ENCODE data around the gene FPGS.
"Not testable (repeated sequence)": the region's sequence is repeated elsewhere in the genome, so short reads cannot be mapped to it uniquely, and the experiment has no call there.

FPGS gene

DNA sequence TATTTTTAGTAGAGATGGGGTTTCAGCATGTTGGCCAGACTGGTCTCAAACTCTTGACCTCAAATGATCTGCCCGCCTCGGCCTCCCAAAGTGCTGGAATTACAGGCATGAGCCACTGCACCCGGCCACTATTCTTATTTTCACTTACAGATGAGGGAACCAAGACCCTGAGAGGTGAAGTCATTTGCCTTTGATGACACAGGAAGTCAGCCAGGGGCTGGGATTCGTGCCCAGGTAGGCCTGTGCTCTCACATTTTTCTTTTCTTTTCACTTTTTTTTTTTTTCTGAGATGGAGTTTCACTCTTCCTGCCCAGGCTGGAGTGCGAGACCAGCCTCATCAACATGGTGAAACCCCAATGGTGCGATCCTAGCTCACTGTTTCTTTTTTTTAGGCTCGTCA is 29.6 kb downstream of the FPGS start:
- no peak overlapping the region for H3K4me3 ChIP-seq (ENCODE audit: low read depth, low read length)
- TF ChIP-seq, protein P1, sequence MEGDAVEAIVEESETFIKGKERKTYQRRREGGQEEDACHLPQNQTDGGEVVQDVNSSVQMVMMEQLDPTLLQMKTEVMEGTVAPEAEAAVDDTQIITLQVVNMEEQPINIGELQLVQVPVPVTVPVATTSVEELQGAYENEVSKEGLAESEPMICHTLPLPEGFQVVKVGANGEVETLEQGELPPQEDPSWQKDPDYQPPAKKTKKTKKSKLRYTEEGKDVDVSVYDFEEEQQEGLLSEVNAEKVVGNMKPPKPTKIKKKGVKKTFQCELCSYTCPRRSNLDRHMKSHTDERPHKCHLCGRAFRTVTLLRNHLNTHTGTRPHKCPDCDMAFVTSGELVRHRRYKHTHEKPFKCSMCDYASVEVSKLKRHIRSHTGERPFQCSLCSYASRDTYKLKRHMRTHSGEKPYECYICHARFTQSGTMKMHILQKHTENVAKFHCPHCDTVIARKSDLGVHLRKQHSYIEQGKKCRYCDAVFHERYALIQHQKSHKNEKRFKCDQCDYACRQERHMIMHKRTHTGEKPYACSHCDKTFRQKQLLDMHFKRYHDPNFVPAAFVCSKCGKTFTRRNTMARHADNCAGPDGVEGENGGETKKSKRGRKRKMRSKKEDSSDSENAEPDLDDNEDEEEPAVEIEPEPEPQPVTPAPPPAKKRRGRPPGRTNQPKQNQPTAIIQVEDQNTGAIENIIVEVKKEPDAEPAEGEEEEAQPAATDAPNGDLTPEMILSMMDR (IDR thresholded peaks at IDR 0.05; ENCODE audit: borderline replicate concordance, insufficient read depth, low read depth, low read length): no peak

DNA sequence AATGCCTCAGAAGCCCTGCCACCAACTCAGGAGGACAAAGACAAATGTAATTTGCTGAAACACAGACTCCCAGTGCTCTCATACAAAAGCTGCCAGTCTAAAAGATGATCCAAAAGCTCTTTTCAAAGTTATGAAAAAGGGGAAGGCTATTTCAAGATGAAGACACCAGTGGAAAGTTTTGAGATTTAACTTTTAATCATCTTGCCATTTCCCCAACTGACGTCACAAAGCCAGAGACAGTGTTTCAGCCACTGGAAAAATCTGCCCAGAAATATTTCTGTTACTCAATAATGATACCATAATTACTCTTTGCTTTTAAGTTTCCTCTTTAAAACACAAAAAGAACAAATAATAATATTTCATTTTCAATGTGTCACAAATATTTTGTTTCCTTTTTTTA is 30.9 kb downstream of the FPGS start:
- H3K4me3 ChIP-seq (ENCODE audit: low read depth, low read length): no peak overlapping the region
- TF ChIP-seq, protein P1 (IDR thresholded peaks at IDR 0.05; ENCODE audit: borderline replicate concordance, insufficient read depth, low read depth, low read length): no peak

DNA sequence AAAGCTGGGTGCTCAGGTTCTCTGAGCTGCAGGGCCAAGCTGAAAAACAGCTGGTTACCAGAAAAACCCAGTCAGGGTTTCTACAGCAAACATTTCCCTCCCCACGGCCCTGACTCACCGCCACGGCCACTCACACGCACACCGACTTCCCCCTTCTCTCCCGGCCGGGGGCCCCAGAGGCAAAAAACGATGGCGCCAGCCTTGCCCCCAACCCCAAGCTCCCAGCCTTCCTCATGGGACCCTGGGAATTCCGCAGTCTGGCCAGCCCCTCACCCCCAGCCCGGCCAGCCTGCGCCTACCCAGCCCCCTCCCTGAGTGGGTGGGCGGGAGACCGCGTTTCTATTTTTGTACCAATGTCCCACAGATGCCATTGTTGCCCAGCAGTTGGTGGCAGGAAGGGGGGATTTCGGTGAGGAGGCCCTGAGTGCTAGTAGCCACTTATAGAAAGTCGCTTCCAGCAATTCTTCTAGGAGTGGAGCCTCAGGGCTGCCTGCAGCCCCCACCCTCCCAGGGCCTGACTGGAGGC is 33.4 kb downstream of the FPGS start:
- TF ChIP-seq, protein P1 (IDR thresholded peaks at IDR 0.05; ENCODE audit: borderline replicate concordance, insufficient read depth, low read depth, low read length): no peak
- H3K4me3 ChIP-seq (ENCODE audit: low read depth, low read length): no peak overlapping the region

DNA sequence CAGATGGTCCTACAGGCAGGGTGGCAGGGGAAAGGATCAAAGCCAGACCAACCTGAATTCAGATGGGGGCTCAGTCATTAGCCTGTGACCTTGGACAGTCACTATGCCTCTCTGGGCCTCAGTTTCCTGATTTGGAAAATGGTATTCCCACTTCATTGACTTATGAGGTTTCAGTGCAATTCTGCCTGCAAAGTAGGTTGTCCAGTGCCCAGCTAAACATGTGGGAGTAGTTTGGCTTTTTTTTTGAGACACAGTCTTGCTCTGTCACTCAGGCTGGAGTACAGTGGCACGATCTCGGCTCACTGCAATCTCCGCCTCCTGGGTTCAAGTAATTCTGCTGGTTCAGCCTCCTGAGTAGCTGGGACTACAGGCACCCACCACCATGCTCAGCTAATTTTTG is 33.9 kb downstream of the FPGS start:
- H3K4me3 ChIP-seq (ENCODE audit: low read depth, low read length): not testable (repeated sequence)

DNA sequence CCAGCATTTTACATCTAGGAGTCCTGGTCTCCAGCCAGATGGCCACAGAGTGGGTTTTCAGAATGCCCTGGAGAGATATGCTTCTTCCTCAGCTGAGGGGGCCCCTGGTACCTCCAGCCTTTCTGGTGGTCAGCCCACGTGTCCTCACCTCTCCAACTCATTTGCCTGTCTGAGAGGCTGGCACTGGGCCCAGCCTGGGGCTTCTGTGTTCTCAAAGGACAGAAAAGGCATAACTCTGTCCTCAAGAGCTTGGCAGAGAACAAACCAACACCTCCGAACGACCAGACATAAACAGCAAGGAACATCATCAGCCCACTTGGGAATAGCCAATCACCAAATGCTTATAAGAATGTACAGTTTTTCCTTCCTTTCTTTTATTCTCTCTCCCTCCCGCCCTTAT is 34.7 kb downstream of the FPGS start:
- H3K4me3 ChIP-seq (ENCODE audit: low read depth, low read length): no peak overlapping the region
- TF ChIP-seq, protein P1 (IDR thresholded peaks at IDR 0.05; ENCODE audit: borderline replicate concordance, insufficient read depth, low read depth, low read length): no peak

DNA sequence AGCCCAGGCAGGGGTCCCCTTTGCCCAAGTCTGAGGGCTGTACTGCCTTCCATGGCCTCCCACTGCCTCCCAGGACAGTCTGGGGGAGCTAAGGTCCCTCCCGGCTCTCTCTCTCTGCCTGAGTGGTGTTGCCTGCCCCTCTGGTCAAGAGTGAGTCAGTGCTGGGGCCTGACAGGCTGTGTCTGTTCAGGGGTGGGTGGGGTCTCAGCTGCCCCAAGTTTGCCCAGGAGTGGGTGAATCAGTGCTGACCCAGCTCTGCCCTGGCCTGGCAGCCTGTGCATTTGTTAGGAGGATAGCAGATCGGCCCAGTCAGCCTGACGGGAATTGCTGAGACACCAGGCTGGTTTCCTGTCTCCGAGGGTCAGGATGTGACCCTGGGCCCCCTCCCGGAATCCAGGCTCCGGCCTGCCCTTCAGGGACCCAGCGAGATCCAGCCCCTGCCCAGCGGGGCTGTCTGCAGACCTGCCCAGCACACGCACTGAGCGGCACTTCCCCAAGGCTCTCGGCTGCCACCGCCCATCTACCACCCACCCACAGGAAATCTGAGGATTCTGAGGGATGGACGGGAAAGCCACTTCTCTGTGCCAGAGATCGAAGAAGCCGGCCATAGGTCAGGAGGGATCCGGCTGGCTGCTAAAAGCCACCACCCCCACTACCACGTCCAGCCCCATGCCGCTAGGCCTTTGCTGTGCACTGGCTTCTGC is 35.8 kb downstream of the FPGS start:
- TF ChIP-seq, protein P1 (IDR thresholded peaks at IDR 0.05; ENCODE audit: borderline replicate concordance, insufficient read depth, low read depth, low read length): no peak
- H3K4me3 ChIP-seq (ENCODE audit: low read depth, low read length): no peak overlapping the region

DNA sequence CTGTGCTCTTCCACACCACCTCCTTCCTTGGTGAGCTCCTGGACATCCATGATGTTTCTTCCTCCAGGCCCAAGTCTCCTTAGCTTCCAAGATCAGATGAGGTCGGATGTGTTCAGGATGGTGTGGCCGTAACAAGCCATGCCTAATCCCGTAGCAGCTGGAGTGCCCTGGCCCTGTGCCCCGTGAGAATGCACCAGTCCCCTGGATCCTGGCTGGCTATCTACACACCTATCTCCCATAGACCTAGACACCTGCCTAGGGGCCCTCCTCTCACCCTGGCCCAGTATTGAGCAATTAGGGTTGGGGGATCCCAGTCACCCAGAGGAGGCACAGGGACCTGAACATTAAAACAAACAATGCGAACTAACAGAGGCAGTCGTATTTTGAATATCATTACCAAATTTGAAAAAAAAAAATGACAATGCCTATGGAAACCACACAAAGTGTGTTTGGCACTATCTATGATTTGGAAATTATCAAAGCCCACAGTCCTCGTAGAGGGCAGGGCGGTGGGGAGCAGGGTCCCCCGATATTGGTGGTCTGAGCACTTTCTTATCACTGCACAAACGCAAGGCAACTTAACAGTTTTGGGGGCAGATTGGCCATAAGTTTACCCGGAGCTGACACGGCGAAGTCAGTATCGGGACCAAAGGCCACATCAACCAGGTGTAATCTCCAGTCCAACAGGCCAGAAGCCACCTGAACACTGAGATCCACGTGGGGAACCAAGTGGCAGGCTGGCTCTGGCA is 38.6 kb downstream of the FPGS start:
- TF ChIP-seq, protein P1 (IDR thresholded peaks at IDR 0.05; ENCODE audit: borderline replicate concordance, insufficient read depth, low read depth, low read length): no peak
- H3K4me3 ChIP-seq (ENCODE audit: low read depth, low read length): no peak overlapping the region
